Transverse colon (tissue), 4 donors: ENCODE data around the gene ZNRF3. TPM values are rescaled to one million over a fixed set of nuclear protein-coding genes. Genes with fewer than 3 reads are reported as not detected.

Experiments
- DNase-seq: peaks from one replicate; pipeline ENCODE4 v3.0.0-alpha.2; 2019
- H3K27ac ChIP-seq, 4 donors: fragments of 200-600 bp; sonication (generic); 2 replicates each; pipeline ENCODE4 v1.5.1; 2016 to 2018; ENCODE audit warnings: inconsistent platforms in 4 of 4
- H3K27me3 ChIP-seq: fragments of 200-600 bp; sonication (generic); 2 replicates; pipeline ENCODE4 v1.5.1; 2017; ENCODE audit warnings: inconsistent platforms
- H3K36me3 ChIP-seq, 4 donors: fragments of 200-600 bp; sonication (generic); 2 replicates each; pipeline ENCODE4 v1.5.1; 2017 to 2019; ENCODE audit warnings: inconsistent platforms in 4 of 4
- H3K4me1 ChIP-seq, 4 donors: fragments of 200-600 bp; sonication (generic); 2 replicates each; pipeline ENCODE4 v1.5.1; 2017 to 2020; ENCODE audit warnings: inconsistent platforms in 4 of 4
- H3K4me3 ChIP-seq, 4 donors: fragments of 200-600 bp; sonication (generic); 1 replicate in 1 of 4; 2 replicates in 3 of 4; pipeline versions ENCODE4 v1.5.1 to v1.6.1; 2017 to 2019; ENCODE audit warnings: inconsistent platforms in 4 of 4
- H3K9me3 ChIP-seq, 2 donors: fragments of 200-600 bp; sonication (generic); 2 replicates each; pipeline ENCODE4 v1.5.1; 2017 to 2019; ENCODE audit warnings: inconsistent platforms in 2 of 2
- EP300 ChIP-seq: sonication (generic); formaldehyde crosslinking; IDR thresholded peaks from one replicate; pipeline ENCODE4 v1.6.1; 2017; ENCODE audit warnings: antibody characterized with exemption, low read depth
- POLR2A ChIP-seq: fragments of 450-650 bp; IDR thresholded peaks from one replicate; pipeline ENCODE4 v1.6.1; 2016; ENCODE audit warnings: antibody characterized with exemption, mild to moderate bottlenecking, moderate library complexity
- POLR2AphosphoS5 ChIP-seq, 3 donors: sonication (generic); formaldehyde crosslinking; IDR thresholded peaks; one replicate each; pipeline ENCODE4 v1.6.1; 2016; ENCODE audit warnings: antibody characterized with exemption in 3 of 3
- WGBS, 2 donors: methylation state at CpG; one replicate each; pipeline ENCODE4 v1.1.5; 2018; ENCODE audit warnings: low coverage in 1 of 2; 5-methylcytosine and 5-hydroxymethylcytosine counted together
- in situ Hi-C, 4 donors: fragments of 200-750 bp; cut with MboI; loops; one replicate each; pipeline versions ENCODE4 v1.15.0 to v1.15.1; 2017; ENCODE audit warnings: low sequenced_read_pairs in 3 of 4, low pct_ligation_motif_present in 1 of 4, low pct_unique_long_range_greater_than_20kb in 1 of 4
- intact Hi-C: fragments of 100-400 bp; cut with DNase I; formaldehyde crosslinking; loops from one replicate; pipeline ENCODE4 v1.15.1; 2023; ENCODE audit warnings: low total_unique reads
- total RNA-seq, 4 donors: library from RNA; depleted of rRNA; stranded (reverse); fragments of >200 nt; gene quantifications; one replicate each; pipeline ENCODE4 v1.1.0, GENCODE V29; 2016
- TF ChIP-seq, protein P1 (sequence below), 5 experiments: fragments of 200-600 bp in 3 of 5; fragments of 450-650 bp in 2 of 5; sonication (generic) in 3 of 5; IDR thresholded peaks; 1 replicate in 2 of 5; 2 replicates in 3 of 5; pipeline ENCODE4 v1.5.1; 2016 to 2017; ENCODE audit warnings: antibody characterized with exemption in 5 of 5, inconsistent platforms in 3 of 5, mild to moderate bottlenecking in 2 of 5, moderate library complexity in 1 of 5

ZNRF3 gene
- total RNA-seq, 4 donors from 2014 or later: 4.5 to 10.7 (median 8.3) TPM

DNA sequence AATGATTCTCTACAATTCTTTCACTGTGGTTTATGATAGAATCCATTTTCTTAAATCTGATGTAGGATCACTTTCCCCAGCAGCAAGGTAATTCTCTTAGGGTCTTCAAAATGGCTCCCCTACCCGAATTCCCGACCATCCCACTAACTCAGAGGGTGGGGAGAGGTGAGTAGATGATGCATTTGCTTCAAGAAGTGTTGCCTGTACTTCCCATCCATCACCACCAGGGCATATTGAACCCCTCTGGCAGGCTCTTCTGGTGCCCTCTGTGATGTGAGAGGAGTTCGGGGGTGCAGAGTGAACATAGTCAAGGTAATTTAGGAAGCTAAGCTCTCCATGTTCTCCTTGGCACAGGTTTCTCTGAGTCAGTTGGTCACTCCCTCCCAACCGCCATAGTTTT is 52.3 kb downstream of the ZNRF3 start:
- intact Hi-C loops: no loop called here
- no peaks in the 10 kb centered on the region for H3K36me3 ChIP-seq

GRCh38 chr22:28936200-28936599 is 52.8 kb downstream of the ZNRF3 start:
- 87 to 92% methylated on average over 2 to 3 of the region's 3 CpGs for WGBS, 2 donors

More for the DNA sequence above, 52.3 kb downstream of the ZNRF3 start:
- H3K27me3 ChIP-seq: no peaks in the 10 kb centered on the region
- 74 to 90% methylated on average over 2 to 4 of the region's 4 CpGs for WGBS, 2 donors
- TF ChIP-seq POLR2A: no peak
- TF ChIP-seq, protein P1, sequence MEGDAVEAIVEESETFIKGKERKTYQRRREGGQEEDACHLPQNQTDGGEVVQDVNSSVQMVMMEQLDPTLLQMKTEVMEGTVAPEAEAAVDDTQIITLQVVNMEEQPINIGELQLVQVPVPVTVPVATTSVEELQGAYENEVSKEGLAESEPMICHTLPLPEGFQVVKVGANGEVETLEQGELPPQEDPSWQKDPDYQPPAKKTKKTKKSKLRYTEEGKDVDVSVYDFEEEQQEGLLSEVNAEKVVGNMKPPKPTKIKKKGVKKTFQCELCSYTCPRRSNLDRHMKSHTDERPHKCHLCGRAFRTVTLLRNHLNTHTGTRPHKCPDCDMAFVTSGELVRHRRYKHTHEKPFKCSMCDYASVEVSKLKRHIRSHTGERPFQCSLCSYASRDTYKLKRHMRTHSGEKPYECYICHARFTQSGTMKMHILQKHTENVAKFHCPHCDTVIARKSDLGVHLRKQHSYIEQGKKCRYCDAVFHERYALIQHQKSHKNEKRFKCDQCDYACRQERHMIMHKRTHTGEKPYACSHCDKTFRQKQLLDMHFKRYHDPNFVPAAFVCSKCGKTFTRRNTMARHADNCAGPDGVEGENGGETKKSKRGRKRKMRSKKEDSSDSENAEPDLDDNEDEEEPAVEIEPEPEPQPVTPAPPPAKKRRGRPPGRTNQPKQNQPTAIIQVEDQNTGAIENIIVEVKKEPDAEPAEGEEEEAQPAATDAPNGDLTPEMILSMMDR (IDR thresholded peaks at IDR 0.05): peak in 2 of 5 experiments; percentile 12 to 17
- TF ChIP-seq POLR2AphosphoS5 (IDR thresholded peaks at IDR 0.05): no peak
- peaks cover 0 to 22% (median 5%) of the 10 kb centered on the region in 4 donors for H3K4me1 ChIP-seq
- no peak for DNase-seq
- H3K9me3 ChIP-seq: no peaks in the 10 kb centered on the region
- H3K4me3 ChIP-seq: no peak overlapping the region
- in situ Hi-C loops: no loop called here
- H3K27ac ChIP-seq: no peak overlapping the region

GRCh38 chr22:28937206-28938025 is 54.0 kb downstream of the ZNRF3 start:
- in situ Hi-C loops: no loop called here
- no peak for DNase-seq
- intact Hi-C loops: no loop called here
- Histone ChIP-seq H3K9me3 (no peaks in the 10 kb centered on the region), H3K36me3 (no peaks in the 10 kb centered on the region), H3K4me3 (no peak overlapping the region), H3K27ac (no peak overlapping the region), H3K27me3 (no peaks in the 10 kb centered on the region), H3K4me1 (peaks cover 0 to 23% (median 5%) of the 10 kb centered on the region in 4 donors)
- no peak for TF ChIP-seq POLR2AphosphoS5 (IDR thresholded peaks at IDR 0.05)
- no peak for TF ChIP-seq POLR2A
- TF ChIP-seq, protein P1 (IDR thresholded peaks at IDR 0.05): no peak
- TF ChIP-seq EP300: no peak
- WGBS, 2 donors: 75 to 77% methylated on average over 4 to 7 of the region's 7 CpGs

More at GRCh38 chr22:28936200-28936599, 52.8 kb downstream of the ZNRF3 start:
- TF ChIP-seq EP300: no peak
- TF ChIP-seq, protein P1 (IDR thresholded peaks at IDR 0.05): no peak
- TF ChIP-seq POLR2A: no peak
- no peak for TF ChIP-seq POLR2AphosphoS5 (IDR thresholded peaks at IDR 0.05)
- in situ Hi-C loops (no loop called here), intact Hi-C loops (no loop called here)
- Histone ChIP-seq H3K36me3 (no peaks in the 10 kb centered on the region), H3K27me3 (no peaks in the 10 kb centered on the region), H3K9me3 (no peaks in the 10 kb centered on the region), H3K4me1 (peaks cover 0 to 25% (median 5%) of the 10 kb centered on the region in 4 donors), H3K27ac (no peak overlapping the region), H3K4me3 (no peak overlapping the region)
- DNase-seq: no peak

GRCh38 chr22:28938286-28938833 is 55.0 kb downstream of the ZNRF3 start:
- intact Hi-C loops (no loop called here), in situ Hi-C loops (no loop called here)
- Histone ChIP-seq H3K36me3 (no peaks in the 10 kb centered on the region), H3K4me1 (peaks cover under 1 to 20% (median 6%) of the 10 kb centered on the region in 4 donors), H3K27ac (no peak overlapping the region), H3K27me3 (no peaks in the 10 kb centered on the region), H3K9me3 (no peaks in the 10 kb centered on the region), H3K4me3 (no peak overlapping the region)
- TF ChIP-seq POLR2A: no peak
- TF ChIP-seq POLR2AphosphoS5 (IDR thresholded peaks at IDR 0.05): no peak
- TF ChIP-seq, protein P1 (IDR thresholded peaks at IDR 0.05): no peak
- TF ChIP-seq EP300: no peak
- 60 to 64% methylated on average over 3 to 4 of the region's 4 CpGs for WGBS, 2 donors
- DNase-seq: no peak
